HEK293T (cell line): Measurements from ENCODE around the gene DDX11.
"Not testable (repeated sequence)": the region's sequence is repeated elsewhere in the genome, so short reads cannot be mapped to it uniquely, and the experiment has no call there.

Experiments used
- ARNT ChIP-seq: fragments of 450-650 bp; IDR thresholded peaks from 2 replicates; pipeline ENCODE4 v1.6.1; 2017; ENCODE audit warnings: mild to moderate bottlenecking
- BHLHE40 ChIP-seq: fragments of 450-650 bp; IDR thresholded peaks from 2 replicates; pipeline ENCODE4 v1.6.1; 2016; ENCODE audit warnings: mild to moderate bottlenecking, moderate library complexity, borderline replicate concordance
- CTBP1 ChIP-seq: fragments of 450-650 bp; IDR thresholded peaks from 2 replicates; pipeline ENCODE4 v1.6.1; 2016; ENCODE audit warnings: borderline replicate concordance
- ELF4 ChIP-seq: fragments of 450-650 bp; IDR thresholded peaks from 2 replicates; pipeline ENCODE4 v1.6.1; 2017; ENCODE audit warnings: antibody characterized with exemption
- FOXA1 ChIP-seq: fragments of 450-650 bp; IDR thresholded peaks from 2 replicates; pipeline ENCODE4 v1.6.1; 2016; ENCODE audit warnings: mild to moderate bottlenecking
- FOXM1 ChIP-seq: fragments of 450-650 bp; IDR thresholded peaks from 2 replicates; pipeline ENCODE4 v1.6.1; 2017; ENCODE audit warnings: mild to moderate bottlenecking, borderline replicate concordance
- LEF1 ChIP-seq: fragments of 450-650 bp; IDR thresholded peaks from 2 replicates; pipeline ENCODE4 v1.6.1; 2017; ENCODE audit warnings: mild to moderate bottlenecking, borderline replicate concordance
- NFRKB ChIP-seq: fragments of 450-650 bp; IDR thresholded peaks from 2 replicates; pipeline ENCODE4 v1.6.1; 2016; ENCODE audit warnings: mild to moderate bottlenecking, moderate library complexity
- PKNOX1 ChIP-seq: fragments of 450-650 bp; IDR thresholded peaks from 2 replicates; pipeline ENCODE4 v1.6.1; 2016
- SP1 ChIP-seq: fragments of 450-650 bp; IDR thresholded peaks from 2 replicates; pipeline ENCODE4 v1.6.1; 2017
- SUZ12 ChIP-seq: fragments of 450-650 bp; IDR thresholded peaks from 2 replicates; pipeline ENCODE4 v1.6.1; 2016; ENCODE audit warnings: mild to moderate bottlenecking
- ZNF384 ChIP-seq: fragments of 450-650 bp; IDR thresholded peaks from 2 replicates; pipeline ENCODE4 v1.6.1; 2016

GRCh38 chr12:31077998-31078397 lies 4.3 kb downstream of the DDX11 start:
- not testable (repeated sequence) for TF ChIP-seq BHLHE40, SP1, ARNT, PKNOX1, FOXA1, CTBP1, SUZ12, ZNF384, NFRKB, LEF1, ELF4, FOXM1
